Panc1 (cell line): ENCODE measurements around the gene MSRB2. TPM values are rescaled to one million over a fixed set of nuclear protein-coding genes. Genes with fewer than 3 reads are reported as not detected.
A peak's percentile ranks its signal among the peaks of the same experiment; 100 is the strongest.

Experiments
- ATAC-seq: fragments of 200-7000 bp; cut with Tn5 transposase; 2 replicates; pipeline ENCODE4 v1.9.1; 2020; ENCODE audit warnings: mild to moderate bottlenecking, moderate library complexity
- BruUV-seq: library from RNA; stranded (reverse); fragments of 400-500 nt; replicated peaks from 2 replicates; lab custom pipeline; 2021; lab: Mats Ljungman, UMichigan
- CTCF ChIA-PET: fragments of 300-600 bp; sonication (Branson Sonifier 250); formaldehyde crosslinking; loops from one replicate; lab custom pipeline; 2022; ENCODE audit warnings: antibody characterized with exemption; lab: Charles Lee
- POLR2A ChIA-PET: fragments of 300-600 bp; sonication (Branson Sonifier 250); formaldehyde crosslinking; loops from one replicate; lab custom pipeline; 2022; ENCODE audit warnings: antibody characterized with exemption; lab: Charles Lee
- DNase-seq: peaks from one replicate; pipeline ENCODE4 v3.0.0-alpha.2; 2010; ENCODE audit warnings: low read depth, low spot score
- H3K27ac ChIP-seq: 2 replicates; pipeline ENCODE4 v1.5.1; 2011; ENCODE audit warnings: mild to moderate bottlenecking, low read length, inconsistent platforms
- H3K27me3 ChIP-seq: fragments of 200-500 bp; sonication (Bioruptor generic); 2 replicates; pipeline ENCODE4 v1.6.0; 2014; ENCODE audit warnings: low read length, inconsistent platforms; ENCODE audit not compliant: control insufficient read depth, insufficient read depth
- H3K36me3 ChIP-seq: fragments of 200-500 bp; sonication (Bioruptor generic); 2 replicates; pipeline ENCODE4 v1.5.1; 2014; ENCODE audit warnings: inconsistent platforms, mild to moderate bottlenecking, low read length, moderate library complexity; ENCODE audit not compliant: control insufficient read depth, insufficient read depth
- H3K4me1 ChIP-seq: 2 replicates; pipeline ENCODE4 v1.5.1; 2011; ENCODE audit warnings: inconsistent platforms, mild to moderate bottlenecking, low read length, moderate library complexity; ENCODE audit not compliant: control insufficient read depth, insufficient read depth
- H3K4me3 ChIP-seq, 2 experiments: 2 replicates each; pipeline ENCODE4 v1.5.1; 2011 to 2012; ENCODE audit warnings: low read depth in 2 of 2, low read length in 2 of 2, mild to moderate bottlenecking in 2 of 2, inconsistent platforms in 1 of 2, moderate library complexity in 1 of 2
- H3K9me3 ChIP-seq: fragments of 200-500 bp; sonication (Bioruptor generic); 2 replicates; pipeline ENCODE4 v1.5.1; 2014; ENCODE audit warnings: low read depth, mild to moderate bottlenecking, inconsistent platforms, low read length, moderate library complexity; ENCODE audit not compliant: control insufficient read depth, insufficient read depth
- POLR2AphosphoS5 ChIP-seq: IDR thresholded peaks from 2 replicates; pipeline ENCODE4 v1.6.1; 2012; ENCODE audit warnings: mild to moderate bottlenecking, low read depth, low read length, moderate library complexity
- SIN3A ChIP-seq: IDR thresholded peaks from 2 replicates; pipeline ENCODE4 v1.6.1; 2012; ENCODE audit warnings: low read depth, mild to moderate bottlenecking, low read length, moderate library complexity, borderline replicate concordance; ENCODE audit not compliant: insufficient read depth
- TCF7L2 ChIP-seq: IDR thresholded peaks from 2 replicates; pipeline ENCODE4 v1.6.1; 2011; ENCODE audit warnings: mild to moderate bottlenecking, low read depth, low read length, inconsistent platforms
- in situ Hi-C: cut with HindIII; loops from 2 replicates; pipeline ENCODE4 v1.10.0; 2016; ENCODE audit warnings: low sequenced_read_pairs, low pct_unique_long_range_greater_than_20kb
- intact Hi-C: fragments of 100-400 bp; cut with micrococcal nuclease; formaldehyde crosslinking; loops from one replicate; pipeline ENCODE4 v1.10.0; 2022; ENCODE audit not compliant: unreplicated experiment
- total RNA-seq: library from RNA; stranded (reverse); gene quantifications from one replicate; pipeline ENCODE4 v1.2.1, GENCODE V29; 2021; ENCODE audit not compliant: unreplicated experiment
- TF ChIP-seq, protein P1 (sequence below): fragments of 450-650 bp; IDR thresholded peaks from 2 replicates; pipeline ENCODE4 v1.5.1; 2017; ENCODE audit warnings: mild to moderate bottlenecking
- TF ChIP-seq, protein P2 (sequence below), 2 experiments: IDR thresholded peaks; 2 replicates each; pipeline ENCODE4 v1.6.1; 2011 to 2012; ENCODE audit warnings: low read depth in 2 of 2, control low read depth in 1 of 2, low read length in 1 of 2, mild to moderate bottlenecking in 1 of 2, moderate library complexity in 1 of 2; ENCODE audit not compliant: insufficient read depth in 1 of 2

MSRB2 gene
- total RNA-seq, 1 experiment from 2014 or later = 10.7 TPM

DNA sequence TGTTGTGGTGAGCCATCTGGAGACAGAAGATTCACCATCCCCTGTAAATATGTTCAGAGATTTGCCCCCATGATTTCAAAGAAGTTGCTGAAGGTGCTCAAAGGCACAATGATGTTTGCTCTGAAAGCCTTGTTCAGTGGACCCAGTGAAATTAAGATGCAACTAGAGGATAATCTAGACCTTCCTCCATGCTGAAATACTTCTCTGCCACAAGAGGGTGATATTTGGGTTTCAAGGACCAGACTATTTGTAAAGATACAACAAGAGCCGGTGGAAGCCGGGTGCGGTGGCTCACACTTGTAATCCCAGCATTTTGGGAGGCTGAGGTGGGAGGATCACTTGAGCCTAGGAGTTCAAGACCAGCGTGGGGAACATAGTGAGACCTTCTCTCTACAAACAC, 13.5 kb upstream of the MSRB2 start:
- TF ChIP-seq, protein P1, sequence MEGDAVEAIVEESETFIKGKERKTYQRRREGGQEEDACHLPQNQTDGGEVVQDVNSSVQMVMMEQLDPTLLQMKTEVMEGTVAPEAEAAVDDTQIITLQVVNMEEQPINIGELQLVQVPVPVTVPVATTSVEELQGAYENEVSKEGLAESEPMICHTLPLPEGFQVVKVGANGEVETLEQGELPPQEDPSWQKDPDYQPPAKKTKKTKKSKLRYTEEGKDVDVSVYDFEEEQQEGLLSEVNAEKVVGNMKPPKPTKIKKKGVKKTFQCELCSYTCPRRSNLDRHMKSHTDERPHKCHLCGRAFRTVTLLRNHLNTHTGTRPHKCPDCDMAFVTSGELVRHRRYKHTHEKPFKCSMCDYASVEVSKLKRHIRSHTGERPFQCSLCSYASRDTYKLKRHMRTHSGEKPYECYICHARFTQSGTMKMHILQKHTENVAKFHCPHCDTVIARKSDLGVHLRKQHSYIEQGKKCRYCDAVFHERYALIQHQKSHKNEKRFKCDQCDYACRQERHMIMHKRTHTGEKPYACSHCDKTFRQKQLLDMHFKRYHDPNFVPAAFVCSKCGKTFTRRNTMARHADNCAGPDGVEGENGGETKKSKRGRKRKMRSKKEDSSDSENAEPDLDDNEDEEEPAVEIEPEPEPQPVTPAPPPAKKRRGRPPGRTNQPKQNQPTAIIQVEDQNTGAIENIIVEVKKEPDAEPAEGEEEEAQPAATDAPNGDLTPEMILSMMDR = peak; percentile 48
- no peak for TF ChIP-seq SIN3A
- no peaks in the 10 kb centered on the region for H3K9me3 ChIP-seq
- H3K27me3 ChIP-seq = peaks cover 4% of the 10 kb centered on the region
- ATAC-seq (no peak), DNase-seq (no peak)
- CTCF ChIA-PET = interaction anchor here (0.7 kb wide), 1 partner anchor 38 kb away, joined by 3 read pairs; no protein-coding TSS in a partner anchor
- in situ Hi-C loops = no loop called here
- no peaks in the 10 kb centered on the region for H3K4me1 ChIP-seq
- no peak overlapping the region for H3K4me3 ChIP-seq
- no TSS peak for BruUV-seq
- no peak overlapping the region for H3K27ac ChIP-seq
- no peaks in the 10 kb centered on the region for H3K36me3 ChIP-seq
- POLR2A ChIA-PET = no interaction called here
- intact Hi-C loops = no loop called here

DNA sequence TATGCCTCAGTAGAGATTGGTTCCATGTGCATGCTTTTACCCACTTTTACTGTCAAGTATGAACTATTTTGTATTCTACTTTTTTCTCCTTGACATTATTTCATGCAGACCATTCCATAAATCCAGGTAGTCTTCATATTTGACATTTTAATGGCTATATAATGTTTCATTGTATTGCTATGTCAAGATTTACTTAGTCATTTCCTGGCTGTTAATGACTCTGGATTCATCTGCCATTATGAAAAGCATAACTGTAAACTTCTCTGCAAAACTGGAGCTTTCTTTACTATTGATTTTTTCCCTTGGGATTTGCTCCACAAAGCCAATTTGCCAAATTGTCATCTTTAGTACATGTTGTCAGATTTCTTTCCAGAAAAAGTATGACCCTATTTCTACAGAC, 6.8 kb upstream of the MSRB2 start:
- ATAC-seq = no peak
- Histone ChIP-seq H3K36me3 (no peaks in the 10 kb centered on the region), H3K4me1 (no peaks in the 10 kb centered on the region), H3K27ac (no peak overlapping the region), H3K9me3 (no peaks in the 10 kb centered on the region; the same call in 1 of the 2 replicates), H3K4me3 (no peak overlapping the region), H3K27me3 (no peaks in the 10 kb centered on the region)
- BruUV-seq = no TSS peak
- TF ChIP-seq TCF7L2 (no peak), SIN3A (no peak), POLR2AphosphoS5 (no peak)
- TF ChIP-seq, protein P2, sequence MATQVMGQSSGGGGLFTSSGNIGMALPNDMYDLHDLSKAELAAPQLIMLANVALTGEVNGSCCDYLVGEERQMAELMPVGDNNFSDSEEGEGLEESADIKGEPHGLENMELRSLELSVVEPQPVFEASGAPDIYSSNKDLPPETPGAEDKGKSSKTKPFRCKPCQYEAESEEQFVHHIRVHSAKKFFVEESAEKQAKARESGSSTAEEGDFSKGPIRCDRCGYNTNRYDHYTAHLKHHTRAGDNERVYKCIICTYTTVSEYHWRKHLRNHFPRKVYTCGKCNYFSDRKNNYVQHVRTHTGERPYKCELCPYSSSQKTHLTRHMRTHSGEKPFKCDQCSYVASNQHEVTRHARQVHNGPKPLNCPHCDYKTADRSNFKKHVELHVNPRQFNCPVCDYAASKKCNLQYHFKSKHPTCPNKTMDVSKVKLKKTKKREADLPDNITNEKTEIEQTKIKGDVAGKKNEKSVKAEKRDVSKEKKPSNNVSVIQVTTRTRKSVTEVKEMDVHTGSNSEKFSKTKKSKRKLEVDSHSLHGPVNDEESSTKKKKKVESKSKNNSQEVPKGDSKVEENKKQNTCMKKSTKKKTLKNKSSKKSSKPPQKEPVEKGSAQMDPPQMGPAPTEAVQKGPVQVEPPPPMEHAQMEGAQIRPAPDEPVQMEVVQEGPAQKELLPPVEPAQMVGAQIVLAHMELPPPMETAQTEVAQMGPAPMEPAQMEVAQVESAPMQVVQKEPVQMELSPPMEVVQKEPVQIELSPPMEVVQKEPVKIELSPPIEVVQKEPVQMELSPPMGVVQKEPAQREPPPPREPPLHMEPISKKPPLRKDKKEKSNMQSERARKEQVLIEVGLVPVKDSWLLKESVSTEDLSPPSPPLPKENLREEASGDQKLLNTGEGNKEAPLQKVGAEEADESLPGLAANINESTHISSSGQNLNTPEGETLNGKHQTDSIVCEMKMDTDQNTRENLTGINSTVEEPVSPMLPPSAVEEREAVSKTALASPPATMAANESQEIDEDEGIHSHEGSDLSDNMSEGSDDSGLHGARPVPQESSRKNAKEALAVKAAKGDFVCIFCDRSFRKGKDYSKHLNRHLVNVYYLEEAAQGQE (IDR thresholded peaks at IDR 0.05; ENCODE audit: insufficient read depth in 1 of 2, low read depth in 2 of 2, low read length in 1 of 2) = no peak
- TF ChIP-seq, protein P1 = no peak
- POLR2A ChIA-PET = no interaction called here
- CTCF ChIA-PET = no interaction called here
- intact Hi-C loops = no loop called here
- DNase-seq = no peak
- in situ Hi-C loops = no loop called here
